K562 (cell line): Measurements from ENCODE around the gene TRNT1. TPM values are rescaled to one million over a fixed set of nuclear protein-coding genes. Genes with fewer than 3 reads are reported as not detected.

Experiments used
- DMBX1 ChIP-seq: fragments of 250-450 bp; sonication (Bioruptor Pico); IDR thresholded peaks from 2 replicates; pipeline ENCODE4 v1.8.0; 2022; ENCODE audit warnings: inconsistent platforms, mild to moderate bottlenecking, moderate library complexity, borderline replicate concordance
- MGA ChIP-seq: fragments of 450-650 bp; IDR thresholded peaks from 2 replicates; pipeline ENCODE4 v1.6.1; 2016; ENCODE audit warnings: mild to moderate bottlenecking, moderate library complexity
- MTA2 ChIP-seq: fragments of 450-650 bp; IDR thresholded peaks from 2 replicates; pipeline ENCODE4 v1.6.1; 2016; ENCODE audit warnings: low read depth
- polyA plus RNA-seq, 8 experiments: library from polyadenylated mRNA; depleted of rRNA in 4 of 8; stranded (reverse) in 5 of 8; unstranded in 3 of 8; fragments of >200 nt; fragmentation: Nextera tagmentation in 2 of 8; fragmentation: Illumina TruSeq in 1 of 8; extraction: Ambion mirVana in 2 of 8; extraction: Trizol in 1 of 8; gene quantifications; 2 replicates each; pipeline versions ENCODE4 v1.2.1 to v1.2.3, GENCODE V29; 2011 to 2014; ENCODE audit warnings: inconsistent platforms in 1 of 8, missing spikeins in 1 of 8
- total RNA-seq, 7 experiments: library from RNA; depleted of rRNA in 6 of 7; stranded (reverse); fragments of >200 nt in 6 of 7; fragmentation: Illumina TruSeq in 2 of 7; extraction: Trizol in 2 of 7; gene quantifications; 2 replicates each; pipeline versions ENCODE4 v1.2.1 to v1.2.3, GENCODE V29; 2011 to 2021; ENCODE audit warnings: low replicate concordance in 1 of 7

The TRNT1 gene
- total and polyA plus RNA-seq, 9 of the 15 experiments (the other 6 are each of a cell fraction or from before 2014, with no cell fraction given) = 38.1 to 58.2 (median 47.4) TPM

GRCh38 chr3:3191675-3192285 lies 65.0 kb downstream of the TRNT1 start (continued):
- peak; percentile 76 for TF ChIP-seq MGA
- peak; percentile 28; the same call in 1 of the 2 replicates for TF ChIP-seq DMBX1 (CRISPR knock-in tag)
- 0 out of 2 replicates have a peak, but pooled peaks have one; percentile 19 for TF ChIP-seq MTA2
